WTC11 (cell line): ENCODE results near the gene CD46. TPM values are rescaled to one million over a fixed set of nuclear protein-coding genes. Genes with fewer than 3 reads are reported as not detected.

Experiments used
- ATAC-seq: fragments of 200-7000 bp; cut with Tn5 transposase; 2 replicates; pipeline ENCODE4 v1.10.0; 2021; ENCODE audit warnings: mild to moderate bottlenecking, moderate library complexity
- CTCF ChIA-PET: fragments of 300-600 bp; sonication (Branson Sonifier 250); formaldehyde crosslinking; loops from one replicate; lab custom pipeline; 2021; ENCODE audit warnings: antibody characterized with exemption; lab: Charles Lee
- POLR2A ChIA-PET: fragments of 350-600 bp; sonication (Branson Sonifier 250); formaldehyde crosslinking; loops from one replicate; lab custom pipeline; 2021; ENCODE audit warnings: antibody characterized with exemption; lab: Charles Lee
- DNase-seq: peaks from one replicate; pipeline ENCODE4 v3.0.0; 2021; ENCODE audit warnings: low spot score
- H3K27ac Mint-ChIP-seq: 2 replicates; pipeline ENCODE4 v1.8.0; 2021; ENCODE audit warnings: mixed read lengths
- H3K27me3 Mint-ChIP-seq: 2 replicates; pipeline ENCODE4 v1.8.0; 2021; ENCODE audit warnings: low read depth, mild to moderate bottlenecking, moderate library complexity, mixed read lengths
- H3K36me3 Mint-ChIP-seq: 2 replicates; pipeline ENCODE4 v1.8.0; 2021; ENCODE audit warnings: mixed read lengths
- H3K4me1 Mint-ChIP-seq: 2 replicates; pipeline ENCODE4 v1.8.0; 2022; ENCODE audit warnings: mixed read lengths
- H3K4me3 Mint-ChIP-seq: 2 replicates; pipeline ENCODE4 v1.8.0; 2021; ENCODE audit warnings: mild to moderate bottlenecking, moderate library complexity, mixed read lengths
- H3K9me3 Mint-ChIP-seq: 2 replicates; pipeline ENCODE4 v1.8.0; 2021; ENCODE audit warnings: mixed read lengths
- CREM ChIP-seq: sonication (generic); formaldehyde crosslinking; IDR thresholded peaks from 2 replicates; pipeline ENCODE4 v1.8.1; 2022; ENCODE audit warnings: mild to moderate bottlenecking, missing genetic modification reagents, moderate library complexity
- ELF4 ChIP-seq: sonication (generic); formaldehyde crosslinking; IDR thresholded peaks from 2 replicates; pipeline ENCODE4 v1.8.1; 2022; ENCODE audit warnings: low read depth, mild to moderate bottlenecking, moderate library complexity, missing genetic modification reagents
- JUN ChIP-seq: sonication (generic); formaldehyde crosslinking; IDR thresholded peaks from 2 replicates; pipeline ENCODE4 v1.8.0; 2023; ENCODE audit warnings: mild to moderate bottlenecking, missing genetic modification reagents
- KAT7 ChIP-seq: sonication (generic); formaldehyde crosslinking; IDR thresholded peaks from 2 replicates; pipeline ENCODE4 v1.8.1; 2023; ENCODE audit warnings: missing genetic modification reagents, mild to moderate bottlenecking, borderline replicate concordance
- RORB ChIP-seq: fragments of 250-450 bp; sonication (Bioruptor Pico); IDR thresholded peaks from 2 replicates; pipeline ENCODE4 v1.9.0; 2021; ENCODE audit warnings: mild to moderate bottlenecking
- SMAD3 ChIP-seq: sonication (generic); formaldehyde crosslinking; IDR thresholded peaks from 2 replicates; pipeline ENCODE4 v1.8.0; 2022; ENCODE audit warnings: missing genetic modification reagents, mild to moderate bottlenecking, borderline replicate concordance
- SOX15 ChIP-seq: fragments of 250-450 bp; sonication (Bioruptor Pico); IDR thresholded peaks from 2 replicates; pipeline ENCODE4 v1.9.0; 2021; ENCODE audit warnings: mild to moderate bottlenecking
- ZBTB21 ChIP-seq: sonication (generic); formaldehyde crosslinking; IDR thresholded peaks from 2 replicates; pipeline ENCODE4 v1.8.1; 2023; ENCODE audit warnings: mild to moderate bottlenecking, missing genetic modification reagents, borderline replicate concordance
- total RNA-seq: library from RNA; stranded (reverse); gene quantifications from 3 replicates; pipeline ENCODE4 v1.2.3, GENCODE V29; 2021
- TF ChIP-seq, protein P1 (sequence below): sonication (generic); formaldehyde crosslinking; IDR thresholded peaks from 2 replicates; pipeline ENCODE4 v1.8.1; 2022; ENCODE audit warnings: missing genetic modification reagents, borderline replicate concordance
- TF ChIP-seq, protein P2 (sequence below): fragments of 200-600 bp; IDR thresholded peaks from 2 replicates; pipeline ENCODE4 v1.8.0; 2022; ENCODE audit warnings: antibody characterized with exemption
- TF ChIP-seq, protein P3 (sequence below): fragments of 250-450 bp; sonication (Bioruptor Pico); IDR thresholded peaks from 2 replicates; pipeline ENCODE4 v1.9.0; 2021; ENCODE audit warnings: mild to moderate bottlenecking, borderline replicate concordance
- TF ChIP-seq, protein P4 (sequence below): fragments of 250-450 bp; sonication (Bioruptor Pico); IDR thresholded peaks from 2 replicates; pipeline ENCODE4 v1.9.0; 2021; ENCODE audit warnings: mild to moderate bottlenecking
- TF ChIP-seq, protein P5 (sequence below): sonication (generic); formaldehyde crosslinking; IDR thresholded peaks from 2 replicates; pipeline ENCODE4 v1.8.1; 2022; ENCODE audit warnings: mild to moderate bottlenecking, moderate library complexity, missing genetic modification reagents
- TF ChIP-seq, protein P6 (sequence below): sonication (generic); formaldehyde crosslinking; IDR thresholded peaks from 2 replicates; pipeline ENCODE4 v1.8.1; 2023; ENCODE audit warnings: mild to moderate bottlenecking, missing genetic modification reagents
- TF ChIP-seq, protein P7 (sequence below): sonication (generic); formaldehyde crosslinking; conservative IDR thresholded peaks from 2 replicates; pipeline ENCODE4 v1.8.1; 2022; ENCODE audit warnings: mild to moderate bottlenecking, missing genetic modification reagents
- TF ChIP-seq, protein P8 (sequence below): sonication (generic); formaldehyde crosslinking; IDR thresholded peaks from 2 replicates; pipeline ENCODE4 v1.8.0; 2023; ENCODE audit warnings: missing genetic modification reagents

Gene CD46
- total RNA-seq, 1 experiment from 2014 or later = 150 TPM

DNA sequence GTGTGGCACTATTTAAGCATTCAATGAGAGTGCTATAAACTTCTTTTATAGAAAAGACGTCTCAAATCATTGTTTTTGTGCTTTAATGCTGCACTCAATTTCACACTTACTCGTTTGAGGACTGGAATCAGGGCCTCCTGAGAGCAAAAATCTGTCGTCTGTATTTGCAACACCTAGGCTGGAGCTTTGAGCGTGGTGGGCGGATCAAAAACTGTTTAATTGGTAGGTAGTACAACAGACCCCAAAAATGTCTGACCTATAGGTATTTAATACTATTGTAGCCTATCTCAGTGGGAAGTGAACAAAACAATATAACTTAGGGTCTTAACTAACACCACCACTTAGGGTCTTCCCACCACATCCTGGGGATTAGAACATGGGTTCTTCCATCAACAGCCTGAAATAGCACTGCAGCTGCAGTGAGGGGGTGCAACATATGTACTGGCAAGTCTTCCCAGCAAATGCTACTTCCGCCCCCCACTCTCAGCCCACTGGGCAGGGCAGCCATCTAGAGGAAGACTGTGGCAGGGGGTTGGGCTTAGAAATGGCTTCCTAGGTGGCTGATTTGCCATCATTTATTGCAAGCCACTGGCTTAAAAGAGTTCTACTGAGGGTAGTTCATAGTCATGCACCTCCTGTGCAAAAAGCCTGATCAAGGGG lies 48.3 kb downstream of the CD46 start:
- Mint-ChIP-seq H3K36me3 (peaks cover 3% of the 10 kb centered on the region), H3K9me3 (no peaks in the 10 kb centered on the region), H3K4me1 (peaks cover 11% of the 10 kb centered on the region), H3K4me3 (no peak overlapping the region), H3K27me3 (no peaks in the 10 kb centered on the region; the same call in 1 of the 2 replicates), H3K27ac (peak overlapping the region; percentile 66; the same call in 1 of the 2 replicates)
- DNase-seq = no peak
- ATAC-seq = no peak; the same call in 1 of the 2 replicates
- TF ChIP-seq KAT7 (CRISPR knock-in tag) (no peak), RORB (CRISPR knock-in tag) (no peak), SMAD3 (no peak), CREM (CRISPR knock-in tag) (no peak), ZBTB21 (no peak), SOX15 (CRISPR knock-in tag) (no peak), ELF4 (CRISPR knock-in tag) (no peak), JUN (no peak)
- TF ChIP-seq, protein P1, sequence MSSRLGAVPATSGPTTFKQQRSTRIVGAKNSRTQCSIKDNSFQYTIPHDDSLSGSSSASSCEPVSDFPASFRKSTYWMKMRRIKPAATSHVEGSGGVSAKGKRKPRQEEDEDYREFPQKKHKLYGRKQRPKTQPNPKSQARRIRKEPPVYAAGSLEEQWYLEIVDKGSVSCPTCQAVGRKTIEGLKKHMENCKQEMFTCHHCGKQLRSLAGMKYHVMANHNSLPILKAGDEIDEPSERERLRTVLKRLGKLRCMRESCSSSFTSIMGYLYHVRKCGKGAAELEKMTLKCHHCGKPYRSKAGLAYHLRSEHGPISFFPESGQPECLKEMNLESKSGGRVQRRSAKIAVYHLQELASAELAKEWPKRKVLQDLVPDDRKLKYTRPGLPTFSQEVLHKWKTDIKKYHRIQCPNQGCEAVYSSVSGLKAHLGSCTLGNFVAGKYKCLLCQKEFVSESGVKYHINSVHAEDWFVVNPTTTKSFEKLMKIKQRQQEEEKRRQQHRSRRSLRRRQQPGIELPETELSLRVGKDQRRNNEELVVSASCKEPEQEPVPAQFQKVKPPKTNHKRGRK (CRISPR knock-in tag) = no peak
- TF ChIP-seq, protein P2, sequence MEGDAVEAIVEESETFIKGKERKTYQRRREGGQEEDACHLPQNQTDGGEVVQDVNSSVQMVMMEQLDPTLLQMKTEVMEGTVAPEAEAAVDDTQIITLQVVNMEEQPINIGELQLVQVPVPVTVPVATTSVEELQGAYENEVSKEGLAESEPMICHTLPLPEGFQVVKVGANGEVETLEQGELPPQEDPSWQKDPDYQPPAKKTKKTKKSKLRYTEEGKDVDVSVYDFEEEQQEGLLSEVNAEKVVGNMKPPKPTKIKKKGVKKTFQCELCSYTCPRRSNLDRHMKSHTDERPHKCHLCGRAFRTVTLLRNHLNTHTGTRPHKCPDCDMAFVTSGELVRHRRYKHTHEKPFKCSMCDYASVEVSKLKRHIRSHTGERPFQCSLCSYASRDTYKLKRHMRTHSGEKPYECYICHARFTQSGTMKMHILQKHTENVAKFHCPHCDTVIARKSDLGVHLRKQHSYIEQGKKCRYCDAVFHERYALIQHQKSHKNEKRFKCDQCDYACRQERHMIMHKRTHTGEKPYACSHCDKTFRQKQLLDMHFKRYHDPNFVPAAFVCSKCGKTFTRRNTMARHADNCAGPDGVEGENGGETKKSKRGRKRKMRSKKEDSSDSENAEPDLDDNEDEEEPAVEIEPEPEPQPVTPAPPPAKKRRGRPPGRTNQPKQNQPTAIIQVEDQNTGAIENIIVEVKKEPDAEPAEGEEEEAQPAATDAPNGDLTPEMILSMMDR = no peak
- TF ChIP-seq, protein P3, sequence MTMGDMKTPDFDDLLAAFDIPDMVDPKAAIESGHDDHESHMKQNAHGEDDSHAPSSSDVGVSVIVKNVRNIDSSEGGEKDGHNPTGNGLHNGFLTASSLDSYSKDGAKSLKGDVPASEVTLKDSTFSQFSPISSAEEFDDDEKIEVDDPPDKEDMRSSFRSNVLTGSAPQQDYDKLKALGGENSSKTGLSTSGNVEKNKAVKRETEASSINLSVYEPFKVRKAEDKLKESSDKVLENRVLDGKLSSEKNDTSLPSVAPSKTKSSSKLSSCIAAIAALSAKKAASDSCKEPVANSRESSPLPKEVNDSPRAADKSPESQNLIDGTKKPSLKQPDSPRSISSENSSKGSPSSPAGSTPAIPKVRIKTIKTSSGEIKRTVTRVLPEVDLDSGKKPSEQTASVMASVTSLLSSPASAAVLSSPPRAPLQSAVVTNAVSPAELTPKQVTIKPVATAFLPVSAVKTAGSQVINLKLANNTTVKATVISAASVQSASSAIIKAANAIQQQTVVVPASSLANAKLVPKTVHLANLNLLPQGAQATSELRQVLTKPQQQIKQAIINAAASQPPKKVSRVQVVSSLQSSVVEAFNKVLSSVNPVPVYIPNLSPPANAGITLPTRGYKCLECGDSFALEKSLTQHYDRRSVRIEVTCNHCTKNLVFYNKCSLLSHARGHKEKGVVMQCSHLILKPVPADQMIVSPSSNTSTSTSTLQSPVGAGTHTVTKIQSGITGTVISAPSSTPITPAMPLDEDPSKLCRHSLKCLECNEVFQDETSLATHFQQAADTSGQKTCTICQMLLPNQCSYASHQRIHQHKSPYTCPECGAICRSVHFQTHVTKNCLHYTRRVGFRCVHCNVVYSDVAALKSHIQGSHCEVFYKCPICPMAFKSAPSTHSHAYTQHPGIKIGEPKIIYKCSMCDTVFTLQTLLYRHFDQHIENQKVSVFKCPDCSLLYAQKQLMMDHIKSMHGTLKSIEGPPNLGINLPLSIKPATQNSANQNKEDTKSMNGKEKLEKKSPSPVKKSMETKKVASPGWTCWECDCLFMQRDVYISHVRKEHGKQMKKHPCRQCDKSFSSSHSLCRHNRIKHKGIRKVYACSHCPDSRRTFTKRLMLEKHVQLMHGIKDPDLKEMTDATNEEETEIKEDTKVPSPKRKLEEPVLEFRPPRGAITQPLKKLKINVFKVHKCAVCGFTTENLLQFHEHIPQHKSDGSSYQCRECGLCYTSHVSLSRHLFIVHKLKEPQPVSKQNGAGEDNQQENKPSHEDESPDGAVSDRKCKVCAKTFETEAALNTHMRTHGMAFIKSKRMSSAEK (CRISPR knock-in tag) = no peak
- TF ChIP-seq, protein P4, sequence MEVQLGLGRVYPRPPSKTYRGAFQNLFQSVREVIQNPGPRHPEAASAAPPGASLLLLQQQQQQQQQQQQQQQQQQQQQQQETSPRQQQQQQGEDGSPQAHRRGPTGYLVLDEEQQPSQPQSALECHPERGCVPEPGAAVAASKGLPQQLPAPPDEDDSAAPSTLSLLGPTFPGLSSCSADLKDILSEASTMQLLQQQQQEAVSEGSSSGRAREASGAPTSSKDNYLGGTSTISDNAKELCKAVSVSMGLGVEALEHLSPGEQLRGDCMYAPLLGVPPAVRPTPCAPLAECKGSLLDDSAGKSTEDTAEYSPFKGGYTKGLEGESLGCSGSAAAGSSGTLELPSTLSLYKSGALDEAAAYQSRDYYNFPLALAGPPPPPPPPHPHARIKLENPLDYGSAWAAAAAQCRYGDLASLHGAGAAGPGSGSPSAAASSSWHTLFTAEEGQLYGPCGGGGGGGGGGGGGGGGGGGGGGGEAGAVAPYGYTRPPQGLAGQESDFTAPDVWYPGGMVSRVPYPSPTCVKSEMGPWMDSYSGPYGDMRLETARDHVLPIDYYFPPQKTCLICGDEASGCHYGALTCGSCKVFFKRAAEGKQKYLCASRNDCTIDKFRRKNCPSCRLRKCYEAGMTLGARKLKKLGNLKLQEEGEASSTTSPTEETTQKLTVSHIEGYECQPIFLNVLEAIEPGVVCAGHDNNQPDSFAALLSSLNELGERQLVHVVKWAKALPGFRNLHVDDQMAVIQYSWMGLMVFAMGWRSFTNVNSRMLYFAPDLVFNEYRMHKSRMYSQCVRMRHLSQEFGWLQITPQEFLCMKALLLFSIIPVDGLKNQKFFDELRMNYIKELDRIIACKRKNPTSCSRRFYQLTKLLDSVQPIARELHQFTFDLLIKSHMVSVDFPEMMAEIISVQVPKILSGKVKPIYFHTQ = no peak
- TF ChIP-seq, protein P5, sequence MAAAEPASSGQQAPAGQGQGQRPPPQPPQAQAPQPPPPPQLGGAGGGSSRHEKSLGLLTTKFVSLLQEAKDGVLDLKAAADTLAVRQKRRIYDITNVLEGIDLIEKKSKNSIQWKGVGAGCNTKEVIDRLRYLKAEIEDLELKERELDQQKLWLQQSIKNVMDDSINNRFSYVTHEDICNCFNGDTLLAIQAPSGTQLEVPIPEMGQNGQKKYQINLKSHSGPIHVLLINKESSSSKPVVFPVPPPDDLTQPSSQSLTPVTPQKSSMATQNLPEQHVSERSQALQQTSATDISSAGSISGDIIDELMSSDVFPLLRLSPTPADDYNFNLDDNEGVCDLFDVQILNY (CRISPR knock-in tag) = no peak
- TF ChIP-seq, protein P6, sequence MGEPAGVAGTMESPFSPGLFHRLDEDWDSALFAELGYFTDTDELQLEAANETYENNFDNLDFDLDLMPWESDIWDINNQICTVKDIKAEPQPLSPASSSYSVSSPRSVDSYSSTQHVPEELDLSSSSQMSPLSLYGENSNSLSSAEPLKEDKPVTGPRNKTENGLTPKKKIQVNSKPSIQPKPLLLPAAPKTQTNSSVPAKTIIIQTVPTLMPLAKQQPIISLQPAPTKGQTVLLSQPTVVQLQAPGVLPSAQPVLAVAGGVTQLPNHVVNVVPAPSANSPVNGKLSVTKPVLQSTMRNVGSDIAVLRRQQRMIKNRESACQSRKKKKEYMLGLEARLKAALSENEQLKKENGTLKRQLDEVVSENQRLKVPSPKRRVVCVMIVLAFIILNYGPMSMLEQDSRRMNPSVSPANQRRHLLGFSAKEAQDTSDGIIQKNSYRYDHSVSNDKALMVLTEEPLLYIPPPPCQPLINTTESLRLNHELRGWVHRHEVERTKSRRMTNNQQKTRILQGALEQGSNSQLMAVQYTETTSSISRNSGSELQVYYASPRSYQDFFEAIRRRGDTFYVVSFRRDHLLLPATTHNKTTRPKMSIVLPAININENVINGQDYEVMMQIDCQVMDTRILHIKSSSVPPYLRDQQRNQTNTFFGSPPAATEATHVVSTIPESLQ (CRISPR knock-in tag) = no peak
- TF ChIP-seq, protein P7, sequence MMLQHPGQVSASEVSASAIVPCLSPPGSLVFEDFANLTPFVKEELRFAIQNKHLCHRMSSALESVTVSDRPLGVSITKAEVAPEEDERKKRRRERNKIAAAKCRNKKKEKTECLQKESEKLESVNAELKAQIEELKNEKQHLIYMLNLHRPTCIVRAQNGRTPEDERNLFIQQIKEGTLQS (CRISPR knock-in tag) = no peak
- TF ChIP-seq, protein P8, sequence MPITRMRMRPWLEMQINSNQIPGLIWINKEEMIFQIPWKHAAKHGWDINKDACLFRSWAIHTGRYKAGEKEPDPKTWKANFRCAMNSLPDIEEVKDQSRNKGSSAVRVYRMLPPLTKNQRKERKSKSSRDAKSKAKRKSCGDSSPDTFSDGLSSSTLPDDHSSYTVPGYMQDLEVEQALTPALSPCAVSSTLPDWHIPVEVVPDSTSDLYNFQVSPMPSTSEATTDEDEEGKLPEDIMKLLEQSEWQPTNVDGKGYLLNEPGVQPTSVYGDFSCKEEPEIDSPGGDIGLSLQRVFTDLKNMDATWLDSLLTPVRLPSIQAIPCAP = no peak
- ChIA-PET POLR2A (no interaction called here), CTCF (interaction anchor here (1.2 to 1.5 kb wide), 3 partner anchors 24 to 163 kb away, joined by 3 to 4 read pairs (median 3); no protein-coding TSS in a partner anchor)
